K562 (cell line): ENCODE data around the gene AP2S1. TPM values are rescaled to one million over a fixed set of nuclear protein-coding genes. Genes with fewer than 3 reads are reported as not detected.

Source experiments
- CGGBP1 ChIP-seq: fragments of 250-450 bp; sonication (Bioruptor Pico); IDR thresholded peaks from 2 replicates; pipeline ENCODE4 v1.9.0; 2021; ENCODE audit warnings: mild to moderate bottlenecking
- FOXK2 ChIP-seq, 2 experiments: fragments of 450-650 bp; IDR thresholded peaks in 1 of 2; conservative IDR thresholded peaks in 1 of 2; 2 replicates each; pipeline ENCODE4 v1.6.1; 2016; ENCODE audit warnings: low read depth in 2 of 2, mild to moderate bottlenecking in 1 of 2
- JUND ChIP-seq, 2 experiments: IDR thresholded peaks; 2 replicates in 1 of 2; 3 replicates in 1 of 2; pipeline ENCODE4 v1.6.1; 2011; ENCODE audit warnings: borderline replicate concordance in 2 of 2, low read depth in 2 of 2, low read length in 2 of 2, improper control_type of control experiment in 1 of 2, missing biosample characterization in 1 of 2, missing genetic modification characterization in 1 of 2, missing genetic modification reagents in 1 of 2
- MEIS2 ChIP-seq: fragments of 450-650 bp; IDR thresholded peaks from 2 replicates; pipeline ENCODE4 v1.6.1; 2014; ENCODE audit warnings: mild to moderate bottlenecking; ENCODE audit not compliant: partially characterized antibody
- NKRF ChIP-seq: fragments of 450-650 bp; IDR thresholded peaks from 2 replicates; pipeline ENCODE4 v1.6.1; 2016; ENCODE audit warnings: borderline replicate concordance
- PTBP1 ChIP-seq: fragments of 200-400 bp; formaldehyde crosslinking; IDR thresholded peaks from 2 replicates; pipeline ENCODE4 v1.6.1; 2017; ENCODE audit warnings: low read depth, low read length
- SNAPC5 ChIP-seq: fragments of 250-450 bp; sonication (Bioruptor Pico); IDR thresholded peaks from 2 replicates; pipeline ENCODE4 v1.8.0; 2021; ENCODE audit warnings: moderate library complexity, mild to moderate bottlenecking, inconsistent platforms
- U2AF2 ChIP-seq: fragments of 200-400 bp; formaldehyde crosslinking; optimal IDR thresholded peaks from 2 replicates; pipeline ENCODE3; 2017; ENCODE audit warnings: low read depth, mild to moderate bottlenecking, low read length
- ZBTB5 ChIP-seq: fragments of 450-650 bp; IDR thresholded peaks from 2 replicates; pipeline ENCODE4 v1.6.1; 2017; ENCODE audit warnings: antibody characterized with exemption
- ZC3H4 ChIP-seq: sonication (generic); formaldehyde crosslinking; IDR thresholded peaks from 2 replicates; pipeline ENCODE4 v1.9.0; 2021; ENCODE audit warnings: missing genetic modification reagents, borderline replicate concordance
- ZNF121 ChIP-seq: sonication (generic); formaldehyde crosslinking; conservative IDR thresholded peaks from 2 replicates; pipeline ENCODE4 v1.8.0; 2022; ENCODE audit warnings: missing genetic modification reagents
- ZNF318 ChIP-seq, 2 experiments: fragments of 450-650 bp; IDR thresholded peaks; 2 replicates each; pipeline ENCODE4 v1.6.1; 2016; ENCODE audit warnings: mild to moderate bottlenecking in 2 of 2, borderline replicate concordance in 1 of 2, low read depth in 1 of 2, moderate library complexity in 1 of 2
- polyA plus RNA-seq, 8 experiments: library from polyadenylated mRNA; depleted of rRNA in 4 of 8; stranded (reverse) in 5 of 8; unstranded in 3 of 8; fragments of >200 nt; fragmentation: Nextera tagmentation in 2 of 8; fragmentation: Illumina TruSeq in 1 of 8; extraction: Ambion mirVana in 2 of 8; extraction: Trizol in 1 of 8; gene quantifications; 2 replicates each; pipeline versions ENCODE4 v1.2.1 to v1.2.3, GENCODE V29; 2011 to 2014; ENCODE audit warnings: inconsistent platforms in 1 of 8, missing spikeins in 1 of 8
- total RNA-seq, 7 experiments: library from RNA; depleted of rRNA in 6 of 7; stranded (reverse); fragments of >200 nt in 6 of 7; fragmentation: Illumina TruSeq in 2 of 7; extraction: Trizol in 2 of 7; gene quantifications; 2 replicates each; pipeline versions ENCODE4 v1.2.1 to v1.2.3, GENCODE V29; 2011 to 2021; ENCODE audit warnings: low replicate concordance in 1 of 7

Gene AP2S1
- total and polyA plus RNA-seq, 9 of the 15 experiments (the other 6 are each of a cell fraction or from before 2014, with no cell fraction given): 32.4 to 294 (median 136) TPM

GRCh38 chr19:46809534-46810272 is 40.9 kb downstream of the AP2S1 start (continued):
- TF ChIP-seq ZNF318 (IDR thresholded peaks at IDR 0.05; ENCODE audit: borderline replicate concordance in 1 of 2, low read depth in 1 of 2) (no peak), ZNF121 (CRISPR knock-in tag) (peak; percentile 90), MEIS2 (no peak), PTBP1 (no peak), U2AF2 (no peak), FOXK2 (conservative IDR thresholded peaks at IDR 0.05 in 1 of 2, IDR thresholded peaks at IDR 0.05 in 1 of 2; ENCODE audit: low read depth in 2 of 2) (no peak), ZBTB5 (no peak), ZC3H4 (CRISPR knock-in tag) (no peak), NKRF (no peak), JUND (IDR thresholded peaks at IDR 0.05; ENCODE audit: borderline replicate concordance, low read depth, low read length) (no peak), JUND (tag; IDR thresholded peaks at IDR 0.05; ENCODE audit: borderline replicate concordance, low read depth, low read length) (no peak), SNAPC5 (CRISPR knock-in tag) (no peak), CGGBP1 (CRISPR knock-in tag) (no peak)
